Loucy (cell line): Measurements from ENCODE around the gene CHD9NB.

ENCODE experiments used
- H2AFZ ChIP-seq: fragments of 200-600 bp; sonication (generic); 2 replicates; pipeline ENCODE4 v1.6.0; 2016; ENCODE audit warnings: antibody characterized with exemption, mild to moderate bottlenecking, low read length, moderate library complexity
- H3F3A ChIP-seq: fragments of 200-600 bp; 2 replicates; pipeline ENCODE4 v1.6.0; 2016; ENCODE audit warnings: antibody characterized with exemption, low read depth, mild to moderate bottlenecking
- H3K27me3 ChIP-seq: fragments of 200-600 bp; sonication (generic); 2 replicates; pipeline ENCODE4 v1.6.1; 2014; ENCODE audit warnings: low read length, mild to moderate bottlenecking; ENCODE audit not compliant: insufficient read depth, poor library complexity, severe bottlenecking
- H3K36me3 ChIP-seq: fragments of 200-600 bp; sonication (generic); 2 replicates; pipeline ENCODE4 v1.6.1; 2016; ENCODE audit warnings: low read length; ENCODE audit not compliant: insufficient read depth
- H3K4me1 ChIP-seq: fragments of 200-600 bp; sonication (generic); 2 replicates; pipeline ENCODE4 v1.5.1; 2014; ENCODE audit warnings: low read length, mild to moderate bottlenecking; ENCODE audit not compliant: insufficient read depth, poor library complexity, severe bottlenecking
- H3K4me2 ChIP-seq: fragments of 200-600 bp; sonication (generic); 2 replicates; pipeline ENCODE4 v1.6.0; 2014; ENCODE audit warnings: antibody characterized with exemption, low read length, low read depth, mild to moderate bottlenecking; ENCODE audit not compliant: poor library complexity, severe bottlenecking
- H3K4me3 ChIP-seq: fragments of 200-600 bp; sonication (generic); 2 replicates; pipeline ENCODE4 v1.5.1; 2014; ENCODE audit warnings: low read length, mild to moderate bottlenecking, mixed read lengths; ENCODE audit not compliant: poor library complexity, severe bottlenecking
- H3K79me2 ChIP-seq: fragments of 200-600 bp; sonication (generic); 2 replicates; pipeline ENCODE4 v1.6.1; 2014; ENCODE audit warnings: low read length; ENCODE audit not compliant: insufficient read depth
- H3K9ac ChIP-seq: fragments of 200-600 bp; sonication (generic); 2 replicates; pipeline ENCODE4 v1.6.0; 2014; ENCODE audit warnings: mild to moderate bottlenecking, low read depth, low read length, moderate library complexity; ENCODE audit not compliant: poor library complexity, severe bottlenecking
- H3K9me2 ChIP-seq: fragments of 200-600 bp; sonication (generic); replicated peaks from 2 replicates; pipeline ENCODE4 v1.6.1; 2016; ENCODE audit warnings: low read depth, low read length, mixed read lengths
- H3K9me3 ChIP-seq: fragments of 200-600 bp; sonication (generic); 2 replicates; pipeline ENCODE4 v1.6.1; 2014; ENCODE audit warnings: mild to moderate bottlenecking, antibody characterized with exemption, low read length, low read depth; ENCODE audit not compliant: insufficient read depth
- H4K20me1 ChIP-seq: fragments of 200-600 bp; sonication (generic); 2 replicates; pipeline ENCODE4 v1.6.0; 2014; ENCODE audit warnings: antibody characterized with exemption, low read length, mild to moderate bottlenecking; ENCODE audit not compliant: insufficient read depth, poor library complexity, severe bottlenecking
- CTCF ChIP-seq: fragments of 200-600 bp; sonication (generic); conservative IDR thresholded peaks from 2 replicates; pipeline ENCODE4 v1.5.1; 2014; ENCODE audit warnings: mild to moderate bottlenecking, antibody characterized with exemption, low read length
- EZH2phosphoT487 ChIP-seq: fragments of 200-600 bp; IDR thresholded peaks from 2 replicates; pipeline ENCODE4 v1.6.1; 2018; ENCODE audit warnings: antibody characterized with exemption, mild to moderate bottlenecking, moderate library complexity, borderline replicate concordance

Gene CHD9NB

GRCh38 chr16:53035176-53035942 is 17.3 kb downstream of the CHD9NB start:
- no peaks in the 10 kb centered on the region for H3K9me2 ChIP-seq
- no peaks in the 10 kb centered on the region for H3F3A ChIP-seq
- H3K4me3 ChIP-seq, result no peak overlapping the region
- no peak overlapping the region for H3K9ac ChIP-seq
- H3K9me3 ChIP-seq, result no peaks in the 10 kb centered on the region; the same call in 1 of the 2 replicates
- H3K79me2 ChIP-seq, result no peaks in the 10 kb centered on the region
- H4K20me1 ChIP-seq, result no peaks in the 10 kb centered on the region
- H3K27me3 ChIP-seq, result no peaks in the 10 kb centered on the region
- H3K4me1 ChIP-seq, result no peaks in the 10 kb centered on the region
- no peak overlapping the region for H3K4me2 ChIP-seq
- TF ChIP-seq EZH2phosphoT487 (no peak), CTCF (no peak)
- H3K36me3 ChIP-seq, result no peaks in the 10 kb centered on the region
- H2AFZ ChIP-seq, result no peak overlapping the region

- no peak overlapping the region for H3K4me3 ChIP-seq
- H3K27me3 ChIP-seq, result no peaks in the 10 kb centered on the region
- H3K9me3 ChIP-seq, result no peaks in the 10 kb centered on the region; the same call in 1 of the 2 replicates
- H3K9ac ChIP-seq, result no peak overlapping the region
- TF ChIP-seq EZH2phosphoT487 (no peak), CTCF (no peak)
- H3K9me2 ChIP-seq, result no peaks in the 10 kb centered on the region
- H4K20me1 ChIP-seq, result no peaks in the 10 kb centered on the region
- H2AFZ ChIP-seq, result no peak overlapping the region
- no peaks in the 10 kb centered on the region for H3K4me1 ChIP-seq
- no peak overlapping the region for H3K4me2 ChIP-seq
- H3F3A ChIP-seq, result no peaks in the 10 kb centered on the region
- H3K36me3 ChIP-seq, result no peaks in the 10 kb centered on the region
- no peaks in the 10 kb centered on the region for H3K79me2 ChIP-seq
Observed at GRCh38 chr16:53034306-53034705, 18.4 kb downstream of the CHD9NB start.

- no peaks in the 10 kb centered on the region; the same call in 1 of the 2 replicates for H3K9me3 ChIP-seq
- no peak for TF ChIP-seq EZH2phosphoT487
- no peak for TF ChIP-seq CTCF
- no peak overlapping the region for H2AFZ ChIP-seq
- H3K4me1 ChIP-seq, result no peaks in the 10 kb centered on the region
- H3F3A ChIP-seq, result no peaks in the 10 kb centered on the region
- no peaks in the 10 kb centered on the region for H3K79me2 ChIP-seq
- H3K36me3 ChIP-seq, result no peaks in the 10 kb centered on the region
- H3K9me2 ChIP-seq, result no peaks in the 10 kb centered on the region
- no peaks in the 10 kb centered on the region for H4K20me1 ChIP-seq
- H3K4me3 ChIP-seq, result no peak overlapping the region
- H3K9ac ChIP-seq, result no peak overlapping the region
- no peaks in the 10 kb centered on the region for H3K27me3 ChIP-seq
- no peak overlapping the region for H3K4me2 ChIP-seq
Observed at GRCh38 chr16:53031323-53031942, 21.3 kb downstream of the CHD9NB start.
